HG03378 (cell line): Measurements from ENCODE around the gene MAGEF1.

Source experiments
- ATAC-seq: cut with Tn5 transposase; IDR thresholded peaks from one replicate; pipeline ENCODE4 v1.9.1; 2021; ENCODE audit warnings: mild to moderate bottlenecking, moderate library complexity; ENCODE audit not compliant: unreplicated experiment

Gene MAGEF1

DNA sequence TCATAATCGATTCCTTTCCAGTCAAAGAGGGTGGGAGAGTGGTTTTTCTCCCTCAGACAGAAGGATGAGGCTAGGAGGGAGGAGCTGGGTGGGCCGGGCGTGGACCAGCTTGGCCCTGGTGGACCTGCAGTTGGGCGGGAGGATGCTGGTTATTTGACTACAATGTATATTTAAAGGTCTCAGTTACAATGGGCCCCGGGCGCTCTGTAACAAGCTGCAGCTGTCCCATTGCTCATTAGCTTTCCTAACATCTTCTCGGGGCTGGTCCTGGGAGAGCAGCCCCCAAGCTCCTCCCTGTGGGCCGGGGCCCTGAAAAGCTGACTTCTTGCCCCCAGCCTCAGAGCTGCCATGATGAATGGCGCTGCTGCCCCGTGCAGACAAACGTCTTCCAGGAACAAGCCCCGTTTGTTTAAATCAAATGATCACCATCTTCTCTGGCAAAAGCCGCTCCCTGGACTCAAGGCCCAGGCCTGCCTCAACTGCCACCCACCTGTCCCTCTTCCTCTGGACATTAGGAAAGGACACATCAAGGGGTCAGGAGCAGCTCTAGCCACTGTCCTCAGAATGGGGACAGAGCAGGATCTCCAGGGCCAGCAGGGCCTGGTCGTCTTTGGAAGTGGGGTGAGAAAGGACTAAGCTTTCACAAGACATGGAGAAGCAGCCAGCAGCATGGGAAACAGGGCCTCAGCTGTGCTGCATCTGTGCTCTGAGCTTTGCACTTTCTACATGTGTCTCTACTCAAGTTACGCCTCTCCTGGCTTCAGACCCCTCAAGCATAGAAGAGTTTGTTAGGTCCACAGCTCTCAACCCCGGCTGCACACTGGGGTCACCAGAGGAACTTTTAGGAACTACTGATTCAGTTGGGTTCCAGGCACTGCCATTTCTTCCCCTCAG, 38.6 kb downstream of the MAGEF1 start:
- no peak for ATAC-seq

DNA sequence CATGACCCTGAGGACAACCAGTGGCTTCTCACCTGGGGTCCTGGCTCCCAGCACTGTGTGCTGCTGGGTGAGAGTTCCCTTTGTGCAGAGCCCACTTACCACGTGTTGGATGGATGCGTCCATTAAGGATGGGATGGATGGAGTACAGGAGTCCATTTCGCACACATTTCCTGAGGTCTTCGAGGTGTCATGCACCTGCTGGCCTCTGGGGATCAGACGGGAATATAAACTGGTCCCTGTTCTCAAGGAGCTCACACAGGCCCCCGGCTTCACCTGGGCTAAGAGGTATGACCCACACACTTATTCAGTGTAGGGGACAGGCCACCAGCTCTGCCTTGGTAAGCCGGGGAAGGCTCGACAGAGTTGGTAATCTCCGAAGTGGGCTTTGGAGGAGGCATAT, 39.5 kb downstream of the MAGEF1 start:
- ATAC-seq = no peak

DNA sequence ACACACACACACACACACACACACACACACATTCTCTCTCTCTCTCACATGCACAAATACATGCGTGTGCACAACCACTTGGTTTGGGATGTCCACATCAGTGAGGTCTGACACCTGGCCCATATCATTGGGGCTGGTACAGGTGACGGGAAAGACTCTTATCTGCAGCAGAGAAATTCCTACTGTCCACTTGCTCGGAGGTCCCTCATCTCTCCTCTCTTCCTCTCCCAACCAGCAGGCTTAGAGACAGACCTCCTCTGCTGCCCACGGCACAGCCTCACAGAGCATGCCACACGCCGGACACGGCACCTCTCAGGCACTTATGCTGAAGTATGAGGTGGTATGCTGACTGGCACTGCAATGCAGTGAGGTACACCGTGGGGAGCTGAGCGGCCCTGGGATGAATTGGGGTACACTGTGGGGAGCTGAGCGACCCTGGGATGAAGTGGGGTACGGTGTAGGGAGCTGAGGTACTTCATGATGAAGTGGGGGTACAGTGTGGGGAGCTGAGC, 41.7 kb downstream of the MAGEF1 start:
- ATAC-seq = no peak

DNA sequence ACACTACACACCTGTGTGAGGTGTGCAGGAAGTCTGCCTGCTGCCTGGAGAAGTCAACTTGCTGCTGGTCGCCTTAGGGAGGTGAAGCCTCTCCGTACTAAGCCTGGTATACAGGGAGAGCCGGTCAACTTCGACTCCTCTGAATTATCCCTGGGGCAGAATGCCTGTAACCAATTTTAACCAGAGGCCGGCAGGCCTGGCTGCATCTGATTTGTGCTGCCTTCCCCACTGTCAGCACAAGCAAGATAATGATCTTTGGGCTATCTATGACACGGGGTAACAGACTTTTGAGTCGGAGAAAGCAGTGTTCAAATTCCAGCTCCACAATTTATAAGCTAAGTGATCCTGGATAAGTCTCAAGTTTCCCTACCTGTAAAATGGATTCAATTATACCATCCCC, 42.3 kb downstream of the MAGEF1 start:
- no peak for ATAC-seq

DNA sequence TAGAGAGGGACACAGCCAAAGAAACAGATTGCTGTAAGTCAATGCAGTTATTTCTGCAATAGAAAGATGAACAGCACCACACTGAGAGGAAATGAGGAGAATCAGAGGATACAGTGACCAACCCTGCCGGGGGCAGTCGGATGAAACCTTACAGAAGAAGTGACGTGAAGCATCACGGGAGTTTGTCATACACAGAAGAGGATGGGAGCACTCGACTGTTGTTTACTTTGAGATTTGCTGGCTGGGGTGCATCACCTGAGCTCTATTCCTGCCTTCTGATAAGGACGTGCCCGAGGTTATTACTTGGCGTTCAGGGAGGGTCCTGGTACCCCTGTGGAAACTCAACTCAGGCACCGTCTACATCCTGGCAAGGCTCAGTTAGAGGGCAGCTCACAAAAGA, 45.4 kb downstream of the MAGEF1 start:
- no peak for ATAC-seq

DNA sequence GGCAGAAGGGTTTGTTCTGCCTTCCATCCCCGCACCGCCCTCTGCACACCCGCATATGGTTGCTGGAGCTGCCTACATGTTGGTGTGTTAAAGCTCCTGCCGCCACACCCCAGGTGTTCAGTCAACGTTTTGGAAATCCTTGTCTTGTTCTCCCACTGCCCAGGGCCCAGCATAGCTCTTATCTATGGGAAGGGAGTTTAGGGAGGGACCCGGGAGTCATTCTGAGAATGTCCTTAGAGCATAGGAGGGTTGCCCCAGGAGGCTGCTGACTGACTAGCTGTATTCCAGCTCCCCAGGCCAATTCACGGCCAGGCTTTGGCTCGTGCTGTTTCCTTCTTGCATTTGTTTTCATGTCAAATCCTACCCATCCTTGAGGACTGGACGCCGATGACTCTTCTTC, 46.8 kb downstream of the MAGEF1 start:
- ATAC-seq = no peak

DNA sequence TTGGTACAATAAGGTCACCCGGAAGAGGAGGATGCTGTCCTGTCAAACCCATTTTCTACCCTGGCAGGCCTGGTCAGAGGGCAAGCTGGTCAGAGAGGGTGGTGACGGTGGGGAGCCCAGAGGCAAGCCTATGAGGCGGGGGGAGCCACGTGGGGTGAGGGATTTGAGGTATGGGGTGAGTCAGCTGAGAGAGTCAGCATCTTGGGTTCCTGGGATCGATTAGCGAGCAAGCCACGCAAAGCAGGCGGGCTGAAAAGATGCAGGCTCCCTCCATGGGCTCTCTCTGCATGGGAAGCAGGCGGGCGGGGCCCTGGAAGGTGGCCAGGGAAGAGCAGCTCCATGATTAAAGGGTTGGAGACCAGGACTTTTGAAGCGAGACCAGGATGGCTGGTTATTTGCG, 48.1 kb downstream of the MAGEF1 start:
- no peak for ATAC-seq

DNA sequence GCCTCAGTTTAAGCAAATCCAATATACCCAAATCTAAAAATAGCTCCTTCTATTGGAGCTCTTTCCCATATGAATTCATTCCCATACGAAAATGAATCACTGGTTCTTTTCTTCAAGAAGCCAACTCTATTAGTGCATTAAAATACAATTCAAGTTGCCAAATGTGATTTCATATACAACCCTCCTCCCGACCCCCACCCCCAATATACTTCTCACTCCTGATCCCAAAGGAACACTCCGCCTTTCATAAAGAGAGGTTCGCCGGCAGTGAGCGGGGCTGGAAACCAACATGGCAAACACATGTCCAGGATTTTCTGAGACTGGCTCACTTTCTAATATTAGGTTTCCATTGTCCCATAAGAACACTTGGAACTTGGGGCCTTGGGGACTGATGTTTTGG, 48.5 kb downstream of the MAGEF1 start:
- no peak for ATAC-seq

DNA sequence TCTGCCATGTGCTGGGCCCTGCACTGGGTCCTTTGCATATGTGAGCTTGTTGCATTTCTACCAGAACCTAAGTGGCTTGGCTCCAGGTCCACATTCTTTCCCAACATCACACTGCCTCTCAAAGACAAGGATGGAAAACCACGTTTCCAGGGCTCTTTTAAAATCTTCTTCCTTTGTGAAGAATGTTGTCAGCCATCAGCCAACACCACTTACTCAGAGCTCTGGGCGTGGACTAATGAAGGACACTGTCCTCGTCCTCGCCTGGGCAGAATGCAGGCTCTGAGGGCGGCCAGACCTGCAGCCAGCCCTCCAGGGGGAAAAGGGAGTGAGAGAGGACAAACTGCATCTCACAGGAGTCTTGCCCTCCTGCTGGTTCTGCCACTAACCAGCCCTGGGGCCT, 49.7 kb downstream of the MAGEF1 start:
- ATAC-seq = no peak

DNA sequence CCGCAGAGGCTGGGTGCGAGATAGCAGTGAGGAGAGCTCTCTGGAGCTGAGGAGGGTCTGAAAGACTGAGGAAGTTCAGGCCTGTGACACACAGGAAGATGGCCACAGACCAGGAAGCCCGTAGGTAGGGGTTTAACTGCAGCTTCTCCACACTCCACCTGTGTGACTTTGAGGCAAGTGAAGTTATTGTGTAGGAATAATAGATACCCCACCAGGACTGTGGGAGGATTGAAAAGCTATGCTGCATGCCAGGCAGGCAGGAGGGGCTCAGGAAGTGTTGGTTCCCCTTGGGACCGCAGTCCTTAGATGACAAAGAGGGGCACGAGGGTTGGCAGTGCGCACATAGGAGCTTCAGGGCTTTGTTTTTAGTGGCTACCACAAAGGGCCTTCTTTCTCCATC, 50.9 kb downstream of the MAGEF1 start:
- ATAC-seq = no peak
